Occipital lobe (tissue), 2 donors: ENCODE measurements around the gene MACROD1. TPM values are rescaled to one million over a fixed set of nuclear protein-coding genes. Genes with fewer than 3 reads are reported as not detected.
"Not testable (repeated sequence)": the region's sequence is repeated elsewhere in the genome, so short reads cannot be mapped to it uniquely, and the experiment has no call there.

ENCODE experiments used
- DNase-seq: peaks from one replicate; lab custom pipeline; 2025; lab: John Stamatoyannopoulos, UW
- total RNA-seq: library from RNA; depleted of rRNA; stranded (reverse); fragments of >200 nt; gene quantifications from one replicate; pipeline ENCODE4 v1.2.3, GENCODE V29; 2014

The MACROD1 gene
- total RNA-seq, 1 donor from 2014 or later: 16.2 TPM

DNA sequence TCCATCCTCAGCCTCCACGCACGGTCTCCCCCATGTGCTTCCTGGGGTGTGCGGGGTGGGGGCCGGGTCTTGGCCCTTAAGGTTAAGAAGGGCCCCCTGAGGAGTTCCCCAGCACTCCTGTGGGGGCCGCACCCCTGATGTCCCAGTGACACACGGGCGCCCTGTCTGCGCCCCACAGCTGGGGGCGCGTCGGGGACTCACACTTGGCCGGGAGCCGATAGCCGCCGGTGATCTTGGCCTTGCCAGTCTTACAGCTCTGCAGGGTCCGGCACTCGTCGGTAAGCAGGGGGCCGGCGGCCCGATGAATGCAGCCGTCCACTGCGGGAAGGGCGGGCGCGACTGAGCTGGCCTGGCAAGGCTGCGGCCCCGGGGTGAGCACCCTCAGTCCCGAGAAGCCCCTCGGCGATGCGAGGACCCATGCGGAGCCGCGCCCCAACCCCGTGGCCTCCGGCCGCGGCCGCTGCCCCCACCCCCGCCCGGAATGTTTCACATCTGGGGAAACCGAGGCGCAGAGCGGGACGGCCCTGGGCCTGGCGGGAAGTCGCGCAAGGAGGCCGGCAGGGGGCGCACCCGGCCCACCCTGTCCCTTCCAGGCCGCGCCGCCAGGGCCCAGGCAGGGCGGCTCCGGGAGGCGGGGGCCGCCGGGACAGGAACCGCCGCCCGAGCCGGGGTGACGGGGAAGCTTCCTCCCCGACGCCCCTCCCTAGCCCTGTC lies 165.7 kb downstream of the MACROD1 start:
- DNase-seq: no peak

DNA sequence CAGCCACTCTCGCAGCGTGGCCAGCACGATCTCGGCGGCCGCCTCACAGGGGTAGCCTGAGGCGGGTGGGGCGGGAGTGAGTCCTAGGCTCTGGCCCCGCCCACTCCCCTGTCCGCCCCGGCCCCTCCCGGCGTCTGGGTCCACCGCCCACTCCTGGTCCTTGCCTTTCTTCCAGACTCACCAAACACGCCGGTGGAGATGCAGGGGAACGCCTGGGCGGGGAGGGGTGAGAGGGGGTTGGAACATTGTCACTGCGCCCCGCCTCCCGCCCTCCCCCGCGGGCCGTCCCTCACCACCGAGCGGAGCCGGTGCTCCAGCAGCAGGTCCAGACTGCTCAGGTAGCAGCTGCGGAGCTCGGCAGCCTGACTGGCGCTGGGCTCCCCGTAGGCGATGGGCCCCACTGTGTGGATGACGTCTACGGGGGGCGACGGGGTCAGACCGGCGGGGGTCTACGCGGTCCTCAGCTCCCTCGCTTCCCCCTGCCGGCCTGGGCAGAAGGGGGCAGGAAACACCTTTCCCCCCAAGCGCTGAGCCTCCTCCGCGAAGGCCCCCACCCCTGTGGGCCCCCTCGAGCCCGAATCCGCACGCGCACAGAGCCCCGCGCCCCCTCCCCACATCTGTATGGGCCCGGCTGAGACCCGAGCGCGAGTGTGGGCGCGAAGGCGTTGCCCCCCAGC lies 166.4 kb downstream of the MACROD1 start:
- no peak for DNase-seq

DNA sequence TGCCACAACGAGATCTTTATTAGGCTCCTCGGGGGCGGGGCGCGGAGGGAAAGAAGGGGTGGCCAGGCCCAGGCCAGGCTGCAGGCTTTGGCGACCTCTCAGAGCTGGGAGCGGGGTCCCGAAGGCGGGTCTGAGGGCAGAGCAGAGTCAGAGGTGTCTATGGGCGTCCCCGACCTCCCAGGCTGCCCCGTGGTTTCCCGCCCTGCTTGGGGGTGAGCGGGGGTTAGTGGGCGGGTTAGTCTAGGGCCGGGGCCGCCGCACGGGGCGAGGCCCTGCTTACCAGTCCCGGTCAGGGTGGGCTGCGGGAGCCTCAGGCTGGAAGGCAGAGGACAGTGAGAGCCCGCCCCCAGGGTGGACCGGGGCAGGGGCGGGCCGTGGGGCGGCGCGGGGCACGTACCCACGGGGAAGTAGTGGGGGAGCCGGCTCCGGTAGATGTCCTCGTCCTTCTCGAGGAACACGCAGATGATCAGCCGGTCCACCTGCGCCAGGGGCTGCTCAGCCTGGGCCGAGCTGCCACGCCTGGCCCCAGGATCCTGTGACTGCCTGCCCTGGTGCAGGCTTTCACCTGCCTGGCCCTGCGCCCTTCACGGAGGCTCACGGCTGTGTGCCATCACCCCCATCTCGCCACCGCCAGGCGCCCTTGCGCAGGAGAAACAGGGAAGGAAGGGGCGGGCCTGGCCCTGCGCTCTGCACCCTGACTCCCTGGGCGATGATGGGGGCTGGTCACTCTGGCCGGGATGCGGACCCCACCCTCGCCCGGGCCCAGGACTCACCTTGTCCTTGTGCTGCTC lies 167.2 kb downstream of the MACROD1 start:
- DNase-seq: no peak

DNA sequence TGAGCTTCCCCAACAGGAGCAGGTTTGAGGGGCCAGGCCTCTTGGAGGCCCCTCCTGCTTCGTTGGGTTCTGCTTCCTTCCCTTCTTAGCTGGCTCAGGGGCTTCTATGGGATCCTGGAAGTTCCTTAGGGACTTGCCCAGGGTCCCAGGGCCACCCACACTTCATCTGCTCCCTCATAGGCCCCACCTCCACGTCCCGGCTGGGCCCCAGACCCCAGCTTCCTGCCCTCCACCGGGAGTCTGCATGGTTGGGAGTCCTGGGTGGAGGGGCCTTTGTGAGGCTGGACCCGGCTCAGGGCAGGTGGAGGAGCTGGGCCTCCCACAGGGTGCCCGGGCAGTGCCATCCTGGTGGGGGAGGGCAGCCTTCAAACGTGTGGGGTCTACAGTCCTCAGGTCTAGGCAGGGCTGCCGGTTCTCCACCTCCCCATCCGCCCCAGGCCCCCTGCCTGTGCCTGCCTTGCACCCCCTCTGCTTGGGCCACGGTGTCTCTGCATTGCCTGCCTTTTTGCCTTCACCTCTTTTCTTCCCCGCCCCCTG lies 168.0 kb downstream of the MACROD1 start:
- no peak for DNase-seq

DNA sequence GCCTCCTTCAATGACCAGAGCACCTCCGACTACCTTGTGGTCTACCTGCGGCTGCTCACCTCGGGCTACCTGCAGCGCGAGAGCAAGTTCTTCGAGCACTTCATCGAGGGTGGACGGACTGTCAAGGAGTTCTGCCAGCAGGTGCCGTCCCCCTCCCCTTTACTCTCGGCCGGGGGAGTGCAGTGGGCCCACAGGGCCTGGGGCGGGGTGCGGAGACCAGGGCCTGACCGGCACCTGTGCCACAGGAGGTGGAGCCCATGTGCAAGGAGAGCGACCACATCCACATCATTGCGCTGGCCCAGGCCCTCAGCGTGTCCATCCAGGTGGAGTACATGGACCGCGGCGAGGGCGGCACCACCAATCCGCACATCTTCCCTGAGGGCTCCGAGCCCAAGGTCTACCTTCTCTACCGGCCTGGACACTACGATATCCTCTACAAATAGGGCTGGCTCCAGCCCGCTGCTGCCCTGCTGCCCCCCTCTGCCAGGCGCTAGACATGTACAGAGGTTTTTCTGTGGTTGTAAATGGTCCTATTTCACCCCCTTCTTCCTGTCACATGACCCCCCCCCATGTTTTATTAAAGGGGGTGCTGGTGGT lies 168.7 kb downstream of the MACROD1 start:
- no peak for DNase-seq

DNA sequence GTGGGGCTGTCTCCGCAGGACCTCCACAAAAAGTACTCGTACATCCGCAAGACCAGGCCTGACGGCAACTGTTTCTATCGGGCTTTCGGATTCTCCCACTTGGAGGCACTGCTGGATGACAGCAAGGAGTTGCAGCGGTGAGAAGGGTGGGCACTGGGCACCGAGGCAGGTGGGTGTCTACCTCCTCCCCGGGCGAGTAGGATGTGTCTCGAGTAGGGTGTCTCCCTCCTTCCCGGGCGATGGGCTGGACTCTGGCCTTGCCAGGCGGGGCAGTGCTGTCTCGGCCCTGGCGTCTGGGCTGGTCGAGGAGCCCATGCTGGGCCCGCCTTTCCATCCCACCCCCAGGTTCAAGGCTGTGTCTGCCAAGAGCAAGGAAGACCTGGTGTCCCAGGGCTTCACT lies 169.4 kb downstream of the MACROD1 start:
- no peak for DNase-seq

DNA sequence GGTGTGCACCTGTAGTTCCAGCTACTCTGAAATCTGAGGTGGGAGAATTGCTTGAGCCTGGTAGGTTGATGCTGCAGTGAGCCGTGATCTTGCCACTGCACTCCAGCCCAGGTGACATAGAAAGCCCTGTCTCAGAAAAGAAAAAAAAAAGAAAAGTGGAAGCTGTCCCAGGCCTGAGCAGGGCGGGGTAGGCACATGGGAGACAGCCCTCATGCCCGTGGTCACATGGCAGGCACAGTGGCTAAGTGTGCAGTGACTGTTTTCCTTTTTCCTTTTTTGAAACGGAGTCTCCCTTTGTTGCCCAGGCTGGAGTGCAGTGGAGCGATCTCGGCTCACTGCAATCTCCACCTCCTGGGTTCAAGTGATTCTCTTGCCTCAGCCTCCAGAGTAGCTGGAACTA lies 171.9 kb downstream of the MACROD1 start:
- DNase-seq: no peak

DNA sequence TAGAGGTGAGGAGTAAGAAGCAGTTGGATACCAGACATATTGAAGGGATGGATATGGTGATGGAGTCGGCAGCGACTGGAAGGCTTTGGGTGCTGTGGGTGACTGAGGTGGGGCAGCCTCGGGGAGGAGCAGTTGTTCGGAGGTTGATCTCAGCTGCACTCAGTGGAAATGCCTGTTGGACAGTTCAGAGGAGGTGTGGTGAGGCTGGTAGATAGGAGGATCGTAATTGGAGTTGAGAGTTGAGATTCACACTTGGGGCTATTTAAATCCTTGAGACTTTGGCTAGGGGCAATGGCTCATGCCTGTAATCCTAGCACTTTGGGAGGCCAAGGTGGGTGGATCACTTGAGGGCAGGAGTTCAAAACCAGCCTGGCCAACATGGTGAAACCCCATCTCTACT lies 172.8 kb downstream of the MACROD1 start:
- no peak for DNase-seq

DNA sequence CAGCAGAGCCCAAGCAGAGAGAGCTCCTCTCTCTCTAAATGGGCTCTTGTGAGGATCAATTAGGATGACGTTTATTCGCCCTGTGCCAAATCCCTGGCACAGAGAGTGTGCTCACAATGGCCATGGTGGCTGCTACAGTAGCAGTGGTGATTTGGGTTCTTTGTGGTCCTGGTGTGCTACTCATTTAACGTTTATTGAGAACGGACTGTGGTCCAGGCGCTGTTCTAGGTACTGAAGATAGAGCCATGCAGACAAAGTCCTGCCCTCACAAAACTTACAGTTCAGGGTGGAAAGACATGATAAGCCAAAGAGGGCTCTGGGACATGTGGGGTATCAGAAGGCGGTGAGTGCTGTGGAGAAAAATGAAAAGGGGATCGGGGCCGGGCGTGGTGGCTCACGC lies 174.4 kb downstream of the MACROD1 start:
- no peak for DNase-seq

DNA sequence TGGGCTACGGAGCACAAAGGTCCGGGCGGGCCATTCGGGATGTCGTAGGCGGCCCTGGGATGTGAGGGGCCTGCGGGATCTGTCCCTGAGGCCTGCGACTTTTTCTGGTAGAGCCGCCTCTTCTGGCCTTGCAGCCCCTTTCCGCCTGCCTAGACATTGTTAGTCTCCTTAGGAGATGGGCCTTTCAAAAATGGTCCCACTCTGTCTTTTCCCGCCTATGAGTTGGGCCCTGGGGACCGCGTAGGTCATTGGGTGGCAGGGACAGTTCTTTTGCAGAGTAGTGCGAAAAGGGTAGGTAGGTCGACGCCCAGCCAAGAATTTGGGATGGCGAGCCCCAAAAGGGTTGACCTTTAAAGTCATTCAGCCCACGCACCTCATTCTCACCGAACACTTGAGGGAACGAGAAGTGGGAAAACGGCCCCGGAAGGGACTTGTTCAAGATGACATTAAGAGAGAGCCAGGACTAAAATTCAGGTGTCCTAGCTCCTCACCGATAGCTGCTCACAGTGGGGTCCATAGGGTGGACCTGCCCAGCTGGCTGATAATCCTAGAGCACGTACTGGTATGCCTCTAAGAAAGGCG lies 178.9 kb downstream of the MACROD1 start:
- DNase-seq: no peak

DNA sequence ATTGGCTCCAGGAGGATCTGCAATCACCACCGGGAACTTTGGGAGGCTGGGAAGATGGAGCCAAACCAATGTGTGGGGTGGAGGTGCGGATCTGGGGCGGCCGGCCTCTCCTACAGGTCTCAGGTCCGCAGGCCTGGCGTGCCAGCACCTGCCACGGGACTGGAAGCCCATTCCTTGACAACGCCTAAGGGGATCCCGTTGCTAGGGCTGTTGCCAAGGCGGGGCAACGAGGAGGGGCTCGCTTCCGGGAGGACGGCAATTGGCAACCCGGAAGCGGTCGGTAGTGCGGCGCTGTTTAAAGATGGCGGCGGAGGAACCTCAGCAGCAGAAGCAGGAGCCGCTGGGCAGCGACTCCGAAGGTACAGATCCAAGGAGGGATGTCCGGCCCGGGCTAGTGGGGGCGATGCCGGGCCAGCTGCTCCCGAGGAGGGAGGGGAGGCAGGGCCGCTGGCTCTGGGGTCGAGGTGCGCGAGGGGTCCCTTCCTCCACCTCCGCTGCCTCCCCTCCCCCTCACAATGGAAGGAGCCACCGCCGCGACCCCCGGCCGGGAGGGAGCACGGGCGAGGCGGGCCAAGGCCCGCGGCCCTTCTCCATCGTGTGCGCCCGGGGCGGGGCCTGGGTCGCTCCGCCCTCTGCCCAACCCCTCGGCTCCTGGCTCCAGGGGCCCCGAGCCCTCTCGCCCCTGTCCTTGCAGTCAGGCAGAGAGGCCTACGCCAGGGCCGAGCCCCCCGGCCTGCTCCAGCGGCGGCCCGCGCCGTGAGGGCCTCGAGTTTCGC lies 179.6 kb downstream of the MACROD1 start, which contains the start of gene OTUB1:
TSS of gene OTUB1 (plus strand) at position 283 of the 776 bp plus-strand sequence. CDS start at position 302, 19 bp downstream.
- peak; percentile 88 for DNase-seq

DNA sequence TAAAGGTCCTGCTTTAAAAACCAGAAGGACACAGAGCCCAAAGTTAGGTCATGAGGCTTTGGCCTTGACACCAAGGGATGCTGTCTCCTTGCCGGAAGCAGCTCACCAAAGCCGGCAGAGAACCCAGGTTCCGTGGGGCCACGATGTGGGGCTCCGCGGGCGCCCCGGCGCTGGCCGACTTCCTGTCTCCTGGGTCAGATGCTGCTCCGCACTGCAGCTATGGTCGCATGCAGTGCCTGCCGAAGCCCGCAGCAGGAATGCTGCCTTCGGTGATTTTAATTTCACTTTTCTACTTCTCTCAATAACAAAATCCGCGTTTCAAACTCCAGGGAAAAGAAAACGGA lies 180.1 kb downstream of the MACROD1 start:
- DNase-seq: no peak

DNA sequence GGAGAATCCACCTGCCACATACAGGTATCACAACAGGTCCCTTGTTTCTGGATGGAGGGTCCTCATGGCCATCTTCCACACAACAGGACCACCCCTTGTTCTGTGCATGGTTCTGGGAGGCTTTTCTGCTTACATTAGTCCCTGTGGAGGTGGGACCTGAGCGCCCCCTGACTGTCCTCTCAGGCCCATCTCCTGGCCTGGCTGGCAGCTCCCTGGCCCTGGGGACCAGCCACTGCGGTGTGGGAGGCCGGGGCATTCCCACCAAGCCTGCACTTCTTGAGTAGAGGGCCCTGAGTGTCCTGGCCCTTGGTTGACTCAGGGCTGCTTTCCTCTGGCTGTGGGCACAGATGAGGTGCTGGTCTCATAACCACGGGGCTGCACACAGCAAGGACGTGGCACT lies 186.5 kb downstream of the MACROD1 start:
- no peak for DNase-seq

DNA sequence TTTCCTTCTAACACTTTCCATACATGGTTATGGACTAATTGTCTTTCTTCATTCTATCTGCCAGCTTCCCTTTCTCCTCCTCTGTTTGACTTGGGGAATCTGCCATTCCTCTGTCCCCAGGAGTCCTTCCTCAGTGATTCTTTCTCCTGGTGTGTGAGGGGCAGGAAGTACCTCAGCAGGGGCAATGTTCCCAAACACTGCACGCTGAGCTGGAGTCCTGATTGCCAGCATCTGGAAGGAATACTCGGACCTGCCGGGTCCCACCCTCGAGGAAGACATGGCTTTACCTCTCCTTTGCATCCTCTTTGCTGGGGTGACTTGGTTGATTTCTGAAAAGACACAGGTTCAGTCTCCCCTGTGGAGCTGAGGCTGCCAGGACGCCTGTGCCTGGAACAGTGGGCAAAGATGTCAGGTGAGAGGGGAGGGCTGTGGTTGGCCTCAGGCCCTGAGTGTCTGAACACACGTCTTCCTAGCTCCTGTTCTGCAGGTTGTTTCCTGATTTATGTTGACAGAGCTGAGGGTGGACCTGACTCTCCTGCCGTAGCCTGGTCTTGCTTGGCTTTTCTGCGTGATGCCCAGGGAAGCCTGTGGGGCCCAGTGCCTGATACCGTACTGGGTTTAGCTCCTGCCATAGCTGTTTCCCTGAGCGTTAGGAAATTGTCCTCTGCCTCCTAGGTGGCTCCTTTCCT lies 187.2 kb downstream of the MACROD1 start:
- DNase-seq: no peak

DNA sequence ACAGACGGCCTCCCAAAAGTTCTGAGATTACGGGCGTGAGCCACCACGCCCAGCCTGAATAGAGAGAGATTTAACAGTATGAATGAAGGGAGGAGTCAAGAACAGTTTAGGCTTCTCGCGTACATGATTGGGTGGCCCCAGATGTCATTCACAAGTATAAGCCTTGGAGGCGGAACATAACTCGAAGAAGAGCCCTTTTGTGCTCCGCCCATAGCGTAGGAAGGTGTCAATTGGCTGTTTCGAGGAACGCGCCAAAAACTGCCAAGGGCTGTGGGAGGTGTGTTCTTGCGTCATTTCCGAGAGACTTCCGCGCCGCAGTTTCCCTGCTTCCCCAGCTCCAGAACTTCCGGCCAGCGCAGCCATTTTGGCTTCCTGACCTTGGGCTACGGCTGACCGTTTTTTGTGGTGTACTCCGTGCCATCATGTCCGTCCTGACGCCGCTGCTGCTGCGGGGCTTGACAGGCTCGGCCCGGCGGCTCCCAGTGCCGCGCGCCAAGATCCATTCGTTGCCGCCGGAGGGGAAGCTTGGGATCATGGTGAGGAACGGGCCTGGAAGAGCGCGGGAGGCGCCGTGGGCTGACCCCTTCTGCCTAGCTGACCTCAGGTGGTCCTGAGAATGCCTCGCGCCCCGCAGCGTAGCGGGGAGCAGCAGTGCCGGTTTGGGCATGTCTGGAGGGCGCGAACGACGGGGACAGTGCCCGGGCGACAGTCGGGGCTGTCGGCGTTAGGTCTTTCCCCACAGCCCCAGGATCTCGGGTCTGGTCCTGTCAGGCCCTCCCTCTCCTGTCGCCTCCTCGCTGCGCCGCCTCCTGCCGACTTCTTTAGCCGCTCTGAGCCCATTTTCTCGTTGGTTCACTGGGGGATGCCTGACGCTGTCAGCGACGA lies 191.4 kb downstream of the MACROD1 start, which contains the start of gene COX8A:
TSS of gene COX8A (plus strand) at position 362 of the 885 bp plus-strand sequence. CDS start at position 423, 61 bp downstream.
- DNase-seq: peak; percentile 97

DNA sequence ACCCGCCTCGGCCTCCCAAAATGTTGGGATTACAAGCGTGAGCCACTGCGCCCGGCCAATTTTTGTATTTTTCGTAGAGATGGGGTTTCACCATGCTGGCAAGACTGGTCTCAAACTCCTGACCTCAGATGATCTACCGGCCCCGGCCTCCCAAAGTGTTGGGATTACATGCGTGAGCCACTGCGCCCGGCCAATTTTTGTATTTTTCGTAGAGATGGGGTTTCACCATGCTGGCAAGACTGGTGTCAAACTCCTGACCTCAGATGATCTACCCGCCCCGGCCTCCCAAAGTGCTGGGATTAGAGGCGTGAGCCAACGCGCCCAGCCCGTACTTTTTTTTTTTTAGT lies 192.0 kb downstream of the MACROD1 start:
- DNase-seq: not testable (repeated sequence)

DNA sequence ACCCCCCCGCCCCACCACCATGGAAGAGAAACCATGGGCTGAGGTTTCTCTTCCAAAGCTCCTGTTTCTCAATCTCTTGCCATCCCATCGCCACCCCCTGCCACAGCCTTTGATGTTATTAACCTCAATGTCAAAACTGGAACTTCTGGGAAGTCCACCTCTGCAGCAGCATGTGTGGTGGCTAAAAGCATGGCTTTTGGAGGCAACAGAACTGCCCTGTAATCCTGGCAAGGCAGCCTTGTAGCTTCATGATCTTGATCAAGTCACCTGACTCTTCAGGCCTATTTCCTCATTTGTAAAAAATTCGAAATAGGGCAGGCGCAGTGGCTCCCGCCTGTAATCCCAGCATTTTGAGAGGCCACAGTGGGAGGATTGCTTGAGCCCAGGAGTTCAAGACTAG lies 195.0 kb downstream of the MACROD1 start:
- DNase-seq: no peak

DNA sequence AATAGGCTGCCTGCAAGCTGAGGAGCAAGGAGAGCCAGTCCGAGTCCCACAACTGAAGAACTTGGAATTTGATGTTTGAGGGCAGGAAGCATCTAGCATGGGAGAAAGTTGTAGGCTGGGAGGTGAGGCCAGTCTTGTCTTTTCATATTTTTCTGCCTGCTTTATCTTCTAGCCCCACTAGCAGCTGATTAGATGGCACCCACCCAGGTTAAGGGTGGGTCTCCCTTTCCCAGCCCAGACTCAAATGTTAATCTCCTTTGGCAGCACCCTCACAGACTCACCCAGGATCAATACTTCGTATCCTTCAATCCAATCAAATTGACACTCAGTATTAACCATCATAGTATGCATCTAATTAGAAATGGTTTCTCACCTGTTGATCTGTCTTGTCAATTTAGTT lies 196.5 kb downstream of the MACROD1 start:
- DNase-seq: no peak

DNA sequence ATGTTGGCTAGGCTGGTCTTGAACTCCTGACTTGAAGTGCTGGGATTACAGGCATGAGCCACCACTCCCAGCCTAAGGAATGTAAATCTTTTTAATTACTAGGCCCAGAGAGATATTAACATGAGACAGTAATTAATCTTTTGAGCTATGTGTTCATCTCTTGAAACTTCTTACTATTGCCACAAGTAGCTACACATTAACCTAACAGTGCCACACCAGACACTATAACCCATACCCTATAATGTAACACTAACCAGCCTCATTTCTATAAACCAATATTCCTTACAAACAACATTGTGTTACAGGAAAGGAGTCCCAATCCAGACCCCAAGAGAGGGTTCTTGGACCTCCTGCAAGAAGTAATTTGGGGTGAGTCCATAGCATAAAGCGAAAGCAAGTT lies 199.5 kb downstream of the MACROD1 start:
- no peak for DNase-seq
